Measurements from ENCODE around the gene PDXP.

DNA sequence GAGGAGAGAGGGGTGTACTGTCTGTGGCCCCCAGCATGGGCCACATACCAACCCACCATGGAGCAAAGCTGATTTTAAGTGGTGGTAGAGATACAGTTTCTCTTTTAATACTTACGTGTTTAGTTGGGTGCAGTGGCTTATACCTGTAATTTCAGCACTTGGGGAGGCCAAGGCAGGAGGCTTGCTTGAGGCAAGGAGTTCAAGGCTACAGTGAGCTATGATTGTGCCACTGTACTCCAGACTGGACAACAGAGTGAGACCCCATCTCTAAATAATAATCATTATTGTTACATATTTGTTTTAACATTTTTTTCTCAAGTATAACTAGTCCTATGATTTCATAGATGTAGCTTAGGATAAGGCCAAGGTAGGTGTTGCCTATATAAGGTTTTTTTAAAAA is 41.1 kb upstream of the PDXP start:
- TF ChIP-seq, protein P1, sequence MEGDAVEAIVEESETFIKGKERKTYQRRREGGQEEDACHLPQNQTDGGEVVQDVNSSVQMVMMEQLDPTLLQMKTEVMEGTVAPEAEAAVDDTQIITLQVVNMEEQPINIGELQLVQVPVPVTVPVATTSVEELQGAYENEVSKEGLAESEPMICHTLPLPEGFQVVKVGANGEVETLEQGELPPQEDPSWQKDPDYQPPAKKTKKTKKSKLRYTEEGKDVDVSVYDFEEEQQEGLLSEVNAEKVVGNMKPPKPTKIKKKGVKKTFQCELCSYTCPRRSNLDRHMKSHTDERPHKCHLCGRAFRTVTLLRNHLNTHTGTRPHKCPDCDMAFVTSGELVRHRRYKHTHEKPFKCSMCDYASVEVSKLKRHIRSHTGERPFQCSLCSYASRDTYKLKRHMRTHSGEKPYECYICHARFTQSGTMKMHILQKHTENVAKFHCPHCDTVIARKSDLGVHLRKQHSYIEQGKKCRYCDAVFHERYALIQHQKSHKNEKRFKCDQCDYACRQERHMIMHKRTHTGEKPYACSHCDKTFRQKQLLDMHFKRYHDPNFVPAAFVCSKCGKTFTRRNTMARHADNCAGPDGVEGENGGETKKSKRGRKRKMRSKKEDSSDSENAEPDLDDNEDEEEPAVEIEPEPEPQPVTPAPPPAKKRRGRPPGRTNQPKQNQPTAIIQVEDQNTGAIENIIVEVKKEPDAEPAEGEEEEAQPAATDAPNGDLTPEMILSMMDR (IDR thresholded peaks at IDR 0.05) = no peak
- TF ChIP-seq POLR2A (IDR thresholded peaks at IDR 0.05) = no peak

Data from esophagus squamous epithelium (tissue), 4 donors.